Panc1 (cell line): Measurements from ENCODE around the gene VWF. TPM values are rescaled to one million over a fixed set of nuclear protein-coding genes. Genes with fewer than 3 reads are reported as not detected.

Experiments
- ATAC-seq: fragments of 200-7000 bp; cut with Tn5 transposase; 2 replicates; pipeline ENCODE4 v1.9.1; 2020; ENCODE audit warnings: mild to moderate bottlenecking, moderate library complexity
- BruUV-seq: library from RNA; stranded (reverse); fragments of 400-500 nt; replicated peaks from 2 replicates; lab custom pipeline; 2021; lab: Mats Ljungman, UMichigan
- CTCF ChIA-PET: fragments of 300-600 bp; sonication (Branson Sonifier 250); formaldehyde crosslinking; loops from one replicate; lab custom pipeline; 2022; ENCODE audit warnings: antibody characterized with exemption; lab: Charles Lee
- POLR2A ChIA-PET: fragments of 300-600 bp; sonication (Branson Sonifier 250); formaldehyde crosslinking; loops from one replicate; lab custom pipeline; 2022; ENCODE audit warnings: antibody characterized with exemption; lab: Charles Lee
- DNase-seq: peaks from one replicate; pipeline ENCODE4 v3.0.0-alpha.2; 2010; ENCODE audit warnings: low read depth, low spot score
- H3K27ac ChIP-seq: 2 replicates; pipeline ENCODE4 v1.5.1; 2011; ENCODE audit warnings: mild to moderate bottlenecking, low read length, inconsistent platforms
- H3K27me3 ChIP-seq: fragments of 200-500 bp; sonication (Bioruptor generic); 2 replicates; pipeline ENCODE4 v1.6.0; 2014; ENCODE audit warnings: low read length, inconsistent platforms; ENCODE audit not compliant: control insufficient read depth, insufficient read depth
- H3K36me3 ChIP-seq: fragments of 200-500 bp; sonication (Bioruptor generic); 2 replicates; pipeline ENCODE4 v1.5.1; 2014; ENCODE audit warnings: inconsistent platforms, mild to moderate bottlenecking, low read length, moderate library complexity; ENCODE audit not compliant: control insufficient read depth, insufficient read depth
- H3K4me1 ChIP-seq: 2 replicates; pipeline ENCODE4 v1.5.1; 2011; ENCODE audit warnings: inconsistent platforms, mild to moderate bottlenecking, low read length, moderate library complexity; ENCODE audit not compliant: control insufficient read depth, insufficient read depth
- H3K4me3 ChIP-seq, 2 experiments: 2 replicates each; pipeline ENCODE4 v1.5.1; 2011 to 2012; ENCODE audit warnings: low read depth in 2 of 2, low read length in 2 of 2, mild to moderate bottlenecking in 2 of 2, inconsistent platforms in 1 of 2, moderate library complexity in 1 of 2
- H3K9me3 ChIP-seq: fragments of 200-500 bp; sonication (Bioruptor generic); 2 replicates; pipeline ENCODE4 v1.5.1; 2014; ENCODE audit warnings: low read depth, mild to moderate bottlenecking, inconsistent platforms, low read length, moderate library complexity; ENCODE audit not compliant: control insufficient read depth, insufficient read depth
- POLR2AphosphoS5 ChIP-seq: IDR thresholded peaks from 2 replicates; pipeline ENCODE4 v1.6.1; 2012; ENCODE audit warnings: mild to moderate bottlenecking, low read depth, low read length, moderate library complexity
- SIN3A ChIP-seq: IDR thresholded peaks from 2 replicates; pipeline ENCODE4 v1.6.1; 2012; ENCODE audit warnings: low read depth, mild to moderate bottlenecking, low read length, moderate library complexity, borderline replicate concordance; ENCODE audit not compliant: insufficient read depth
- TCF7L2 ChIP-seq: IDR thresholded peaks from 2 replicates; pipeline ENCODE4 v1.6.1; 2011; ENCODE audit warnings: mild to moderate bottlenecking, low read depth, low read length, inconsistent platforms
- in situ Hi-C: cut with HindIII; loops from 2 replicates; pipeline ENCODE4 v1.10.0; 2016; ENCODE audit warnings: low sequenced_read_pairs, low pct_unique_long_range_greater_than_20kb
- intact Hi-C: fragments of 100-400 bp; cut with micrococcal nuclease; formaldehyde crosslinking; loops from one replicate; pipeline ENCODE4 v1.10.0; 2022; ENCODE audit not compliant: unreplicated experiment
- total RNA-seq: library from RNA; stranded (reverse); gene quantifications from one replicate; pipeline ENCODE4 v1.2.1, GENCODE V29; 2021; ENCODE audit not compliant: unreplicated experiment
- TF ChIP-seq, protein P1 (sequence below), 2 experiments: IDR thresholded peaks; 2 replicates each; pipeline ENCODE4 v1.6.1; 2011 to 2012; ENCODE audit warnings: low read depth in 2 of 2, control low read depth in 1 of 2, low read length in 1 of 2, mild to moderate bottlenecking in 1 of 2, moderate library complexity in 1 of 2; ENCODE audit not compliant: insufficient read depth in 1 of 2
- TF ChIP-seq, protein P2 (sequence below): fragments of 450-650 bp; IDR thresholded peaks from 2 replicates; pipeline ENCODE4 v1.5.1; 2017; ENCODE audit warnings: mild to moderate bottlenecking

The VWF gene
- total RNA-seq, 1 experiment from 2014 or later: 0.31 TPM

DNA sequence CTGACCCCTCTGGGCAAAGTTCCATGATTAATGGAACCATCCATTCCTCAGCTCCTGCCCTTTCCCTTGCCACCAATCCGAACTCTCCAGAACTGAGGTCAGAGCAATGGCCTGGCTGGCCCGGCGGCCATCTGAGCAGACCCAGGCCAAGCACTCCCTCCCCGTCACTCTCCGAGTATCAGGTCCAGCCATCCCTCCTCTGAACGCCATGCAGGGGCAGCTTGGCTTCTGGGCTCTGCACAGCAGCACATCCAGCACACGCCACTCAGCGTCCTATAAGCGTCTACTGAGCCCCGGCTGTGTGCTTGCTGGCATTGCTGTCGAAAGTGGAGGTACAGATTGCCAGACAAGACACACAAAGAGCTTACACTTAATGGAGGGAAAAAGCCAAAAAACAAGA is 34.3 kb upstream of the VWF start:
- ChIA-PET CTCF (interaction anchor here (0.7 kb wide), 1 partner anchor 94 kb away, joined by 11 read pairs; no protein-coding TSS in a partner anchor), POLR2A (no interaction called here)

DNA sequence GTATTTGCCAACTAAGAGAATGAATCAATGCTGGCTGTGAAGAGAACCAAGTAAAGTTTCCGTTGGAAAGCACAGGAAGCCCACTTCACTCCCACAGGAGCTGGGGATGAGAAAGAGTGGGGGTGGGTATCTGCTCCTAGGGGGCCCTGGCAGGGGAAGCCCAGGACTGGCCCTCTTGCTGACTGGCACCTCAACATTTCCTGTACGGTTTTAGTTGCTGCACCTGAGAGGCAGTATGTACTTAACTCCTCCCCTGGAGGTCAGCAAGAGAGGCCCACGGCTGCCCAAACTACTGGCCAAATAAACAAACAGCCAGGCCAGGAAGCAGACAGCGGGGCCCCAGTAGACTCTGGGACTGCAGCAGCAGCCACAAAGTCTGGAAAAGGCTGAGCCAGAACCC is 33.8 kb upstream of the VWF start:
- Histone ChIP-seq H3K27me3 (no peaks in the 10 kb centered on the region), H3K9me3 (no peaks in the 10 kb centered on the region), H3K4me3 (no peak overlapping the region), H3K4me1 (no peaks in the 10 kb centered on the region), H3K27ac (no peak overlapping the region), H3K36me3 (no peaks in the 10 kb centered on the region)
- ATAC-seq: peak; percentile 58; the same call in 1 of the 2 replicates
- POLR2A ChIA-PET: no interaction called here
- in situ Hi-C loops: no loop called here
- DNase-seq: no peak
- no TSS peak for BruUV-seq
- CTCF ChIA-PET: interaction anchor here (0.7 kb wide), 1 partner anchor 93 kb away, joined by 11 read pairs; no protein-coding TSS in a partner anchor
- TF ChIP-seq, protein P1, sequence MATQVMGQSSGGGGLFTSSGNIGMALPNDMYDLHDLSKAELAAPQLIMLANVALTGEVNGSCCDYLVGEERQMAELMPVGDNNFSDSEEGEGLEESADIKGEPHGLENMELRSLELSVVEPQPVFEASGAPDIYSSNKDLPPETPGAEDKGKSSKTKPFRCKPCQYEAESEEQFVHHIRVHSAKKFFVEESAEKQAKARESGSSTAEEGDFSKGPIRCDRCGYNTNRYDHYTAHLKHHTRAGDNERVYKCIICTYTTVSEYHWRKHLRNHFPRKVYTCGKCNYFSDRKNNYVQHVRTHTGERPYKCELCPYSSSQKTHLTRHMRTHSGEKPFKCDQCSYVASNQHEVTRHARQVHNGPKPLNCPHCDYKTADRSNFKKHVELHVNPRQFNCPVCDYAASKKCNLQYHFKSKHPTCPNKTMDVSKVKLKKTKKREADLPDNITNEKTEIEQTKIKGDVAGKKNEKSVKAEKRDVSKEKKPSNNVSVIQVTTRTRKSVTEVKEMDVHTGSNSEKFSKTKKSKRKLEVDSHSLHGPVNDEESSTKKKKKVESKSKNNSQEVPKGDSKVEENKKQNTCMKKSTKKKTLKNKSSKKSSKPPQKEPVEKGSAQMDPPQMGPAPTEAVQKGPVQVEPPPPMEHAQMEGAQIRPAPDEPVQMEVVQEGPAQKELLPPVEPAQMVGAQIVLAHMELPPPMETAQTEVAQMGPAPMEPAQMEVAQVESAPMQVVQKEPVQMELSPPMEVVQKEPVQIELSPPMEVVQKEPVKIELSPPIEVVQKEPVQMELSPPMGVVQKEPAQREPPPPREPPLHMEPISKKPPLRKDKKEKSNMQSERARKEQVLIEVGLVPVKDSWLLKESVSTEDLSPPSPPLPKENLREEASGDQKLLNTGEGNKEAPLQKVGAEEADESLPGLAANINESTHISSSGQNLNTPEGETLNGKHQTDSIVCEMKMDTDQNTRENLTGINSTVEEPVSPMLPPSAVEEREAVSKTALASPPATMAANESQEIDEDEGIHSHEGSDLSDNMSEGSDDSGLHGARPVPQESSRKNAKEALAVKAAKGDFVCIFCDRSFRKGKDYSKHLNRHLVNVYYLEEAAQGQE (IDR thresholded peaks at IDR 0.05; ENCODE audit: insufficient read depth in 1 of 2, low read depth in 2 of 2, low read length in 1 of 2): no peak
- no peak for TF ChIP-seq SIN3A
- TF ChIP-seq, protein P2, sequence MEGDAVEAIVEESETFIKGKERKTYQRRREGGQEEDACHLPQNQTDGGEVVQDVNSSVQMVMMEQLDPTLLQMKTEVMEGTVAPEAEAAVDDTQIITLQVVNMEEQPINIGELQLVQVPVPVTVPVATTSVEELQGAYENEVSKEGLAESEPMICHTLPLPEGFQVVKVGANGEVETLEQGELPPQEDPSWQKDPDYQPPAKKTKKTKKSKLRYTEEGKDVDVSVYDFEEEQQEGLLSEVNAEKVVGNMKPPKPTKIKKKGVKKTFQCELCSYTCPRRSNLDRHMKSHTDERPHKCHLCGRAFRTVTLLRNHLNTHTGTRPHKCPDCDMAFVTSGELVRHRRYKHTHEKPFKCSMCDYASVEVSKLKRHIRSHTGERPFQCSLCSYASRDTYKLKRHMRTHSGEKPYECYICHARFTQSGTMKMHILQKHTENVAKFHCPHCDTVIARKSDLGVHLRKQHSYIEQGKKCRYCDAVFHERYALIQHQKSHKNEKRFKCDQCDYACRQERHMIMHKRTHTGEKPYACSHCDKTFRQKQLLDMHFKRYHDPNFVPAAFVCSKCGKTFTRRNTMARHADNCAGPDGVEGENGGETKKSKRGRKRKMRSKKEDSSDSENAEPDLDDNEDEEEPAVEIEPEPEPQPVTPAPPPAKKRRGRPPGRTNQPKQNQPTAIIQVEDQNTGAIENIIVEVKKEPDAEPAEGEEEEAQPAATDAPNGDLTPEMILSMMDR: no peak
- no peak for TF ChIP-seq TCF7L2
- no peak for TF ChIP-seq POLR2AphosphoS5
- intact Hi-C loops: no loop called here

More for the DNA sequence above, 34.3 kb upstream of the VWF start:
- ATAC-seq (no peak; the same call in 1 of the 2 replicates), DNase-seq (no peak)
- H3K36me3 ChIP-seq: no peaks in the 10 kb centered on the region
- H3K4me3 ChIP-seq: no peak overlapping the region
- H3K27ac ChIP-seq: no peak overlapping the region
- H3K27me3 ChIP-seq: no peaks in the 10 kb centered on the region
- H3K4me1 ChIP-seq: no peaks in the 10 kb centered on the region
- BruUV-seq: no TSS peak
- intact Hi-C loops (no loop called here), in situ Hi-C loops (no loop called here)
- no peaks in the 10 kb centered on the region for H3K9me3 ChIP-seq
- TF ChIP-seq TCF7L2 (no peak), SIN3A (no peak), POLR2AphosphoS5 (no peak)
- TF ChIP-seq, protein P1 (IDR thresholded peaks at IDR 0.05; ENCODE audit: insufficient read depth in 1 of 2, low read depth in 2 of 2, low read length in 1 of 2): no peak
- TF ChIP-seq, protein P2: no peak
